GM10847 (cell line): ENCODE measurements around the gene ATP11B.

ENCODE experiments used
- POLR2A ChIP-seq: IDR thresholded peaks from 2 replicates; pipeline ENCODE4 v1.6.1; 2011; ENCODE audit not compliant: insufficient read length; ENCODE audit errors: extremely low read depth

The ATP11B gene

GRCh38 chr3:182912474-182912873, 119.2 kb downstream of the ATP11B start:
- TF ChIP-seq POLR2A = no peak

GRCh38 chr3:182913889-182914288, 120.6 kb downstream of the ATP11B start:
- TF ChIP-seq POLR2A = no peak

- TF ChIP-seq POLR2A = no peak
Observed at GRCh38 chr3:182914341-182914740, 121.0 kb downstream of the ATP11B start.

- TF ChIP-seq POLR2A = no peak
Observed at GRCh38 chr3:182917134-182917533, 123.8 kb downstream of the ATP11B start.

- no peak for TF ChIP-seq POLR2A
Observed at GRCh38 chr3:182919866-182920357, 126.6 kb downstream of the ATP11B start.

GRCh38 chr3:182920515-182921084, 127.3 kb downstream of the ATP11B start:
- TF ChIP-seq POLR2A = no peak

GRCh38 chr3:182921665-182922355, 128.5 kb downstream of the ATP11B start:
- TF ChIP-seq POLR2A = no peak

- no peak for TF ChIP-seq POLR2A
Observed at GRCh38 chr3:182925330-182925943, 132.1 kb downstream of the ATP11B start.

- TF ChIP-seq POLR2A = no peak
Observed at GRCh38 chr3:182925944-182926337, 132.6 kb downstream of the ATP11B start.

- TF ChIP-seq POLR2A = no peak
Observed at GRCh38 chr3:182935803-182936202, 142.5 kb downstream of the ATP11B start.

- no peak for TF ChIP-seq POLR2A
Observed at GRCh38 chr3:182936239-182936917, 143.1 kb downstream of the ATP11B start.

- TF ChIP-seq POLR2A = no peak
Observed at GRCh38 chr3:182936918-182937285, 143.6 kb downstream of the ATP11B start.

GRCh38 chr3:182937293-182938051, 144.2 kb downstream of the ATP11B start:
- TF ChIP-seq POLR2A = no peak

- no peak for TF ChIP-seq POLR2A
Observed at GRCh38 chr3:182940266-182940808, 147.0 kb downstream of the ATP11B start.

GRCh38 chr3:182941719-182942118, 148.4 kb downstream of the ATP11B start:
- TF ChIP-seq POLR2A = no peak

GRCh38 chr3:182947888-182948287, 154.6 kb downstream of the ATP11B start:
- no peak for TF ChIP-seq POLR2A
